Spinal cord (tissue), 10 donors: ENCODE data around the gene HSD3B1. TPM values are rescaled to one million over a fixed set of nuclear protein-coding genes. Genes with fewer than 3 reads are reported as not detected.
"Not testable (repeated sequence)": the region's sequence is repeated elsewhere in the genome, so short reads cannot be mapped to it uniquely, and the experiment has no call there.

ENCODE experiments used
- DNase-seq, 6 donors: peaks; one replicate each; pipeline versions ENCODE4 v3.0.0 to v3.0.0-alpha.2; 2013 to 2015; ENCODE audit warnings: low spot score in 6 of 6, low read depth in 4 of 6
- H3K27ac ChIP-seq: one replicate; pipeline ENCODE4 v1.5.1; 2013; ENCODE audit warnings: low read depth, low read length, control low read depth
- H3K27me3 ChIP-seq: one replicate; pipeline ENCODE4 v1.6.1; 2013; ENCODE audit warnings: low read length; ENCODE audit not compliant: control insufficient read depth, insufficient read depth
- H3K36me3 ChIP-seq: one replicate; pipeline ENCODE4 v1.6.1; 2013; ENCODE audit warnings: low read length; ENCODE audit not compliant: control insufficient read depth, insufficient read depth
- H3K4me1 ChIP-seq: one replicate; pipeline ENCODE4 v1.6.1; 2013; ENCODE audit warnings: low read length; ENCODE audit not compliant: control insufficient read depth, insufficient read depth
- H3K4me3 ChIP-seq: one replicate; pipeline ENCODE4 v1.5.1; 2013; ENCODE audit warnings: low read depth, low read length, control low read depth
- H3K9me3 ChIP-seq: one replicate; pipeline ENCODE4 v1.6.1; 2013; ENCODE audit warnings: low read length; ENCODE audit not compliant: control insufficient read depth, insufficient read depth
- WGBS: methylation state at CpG from one replicate; pipeline ENCODE4 v1.1.5; 2013; ENCODE audit warnings: missing lambda C conversion rate; ENCODE audit not compliant: insufficient coverage; 5-methylcytosine and 5-hydroxymethylcytosine counted together
- polyA plus RNA-seq, 2 donors: library from polyadenylated mRNA; unstranded; fragments of 120-200 nt; gene quantifications; one replicate each; pipeline ENCODE4 v1.2.1, GENCODE V29; 2013; ENCODE audit not compliant: insufficient read length in 2 of 2
- total RNA-seq, 2 donors: library from RNA; depleted of rRNA in 1 of 2; stranded (reverse); fragments of 120-200 nt in 1 of 2; fragments of >200 nt in 1 of 2; gene quantifications; one replicate each; pipeline versions ENCODE4 v1.2.3 to v1.2.4, GENCODE V29; 2013 to 2014
- donor health status: healthy.

Gene HSD3B1
- total and polyA plus RNA-seq, 4 donors, result 0.61 to 1.3 (median 0.90) TPM; not detected in 1

DNA sequence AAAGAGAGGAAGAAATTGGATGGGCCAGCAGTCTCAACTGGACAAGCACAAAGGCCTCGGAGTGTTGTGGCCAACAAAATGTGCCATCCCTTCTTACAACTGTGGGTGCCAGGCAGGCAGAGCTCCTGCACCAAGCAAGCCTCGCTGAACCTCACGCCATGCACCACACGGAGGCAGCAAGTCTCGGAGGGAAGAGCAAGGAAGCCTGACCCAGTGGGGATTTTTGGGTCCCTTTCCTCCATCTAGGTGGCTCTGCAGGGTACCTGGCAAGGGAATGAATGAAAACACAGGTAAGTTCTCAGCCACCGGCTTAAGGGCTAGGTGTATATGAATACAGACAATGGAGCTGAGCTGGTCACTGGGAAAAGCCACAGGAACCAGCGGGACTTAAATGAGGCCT lies 40.8 kb downstream of the HSD3B1 start:
- Histone ChIP-seq H3K36me3 (no peaks in the 10 kb centered on the region), H3K27ac (no peak overlapping the region), H3K9me3 (no peaks in the 10 kb centered on the region), H3K27me3 (no peaks in the 10 kb centered on the region), H3K4me3 (no peak overlapping the region), H3K4me1 (no peaks in the 10 kb centered on the region)
- WGBS, result 87% methylated on average over 7 of the region's 7 CpGs
- DNase-seq, result no peak

DNA sequence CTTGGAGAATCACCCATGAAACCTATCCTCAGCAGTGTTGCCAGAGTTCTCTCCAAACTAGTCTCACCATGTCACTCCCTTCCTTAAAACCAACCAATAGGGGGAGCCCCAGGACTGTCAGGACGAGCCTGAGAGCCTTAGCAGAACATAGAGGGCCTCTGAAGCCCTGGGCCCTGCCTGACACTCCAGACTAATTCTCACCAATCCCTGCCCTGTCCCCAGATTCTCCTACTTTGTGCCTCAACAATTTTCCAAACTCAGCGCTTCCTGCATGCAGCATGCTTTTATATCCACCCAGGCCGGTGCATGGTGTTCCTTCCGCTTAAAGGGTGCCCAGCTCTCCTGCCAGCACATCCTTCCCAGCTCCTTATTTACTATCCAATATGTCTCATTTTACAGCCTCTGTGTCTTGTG lies 42.7 kb downstream of the HSD3B1 start:
- no peaks in the 10 kb centered on the region for H3K27me3 ChIP-seq

GRCh38 chr1:119550381-119550780 lies 43.4 kb downstream of the HSD3B1 start:
- no peak overlapping the region for H3K27ac ChIP-seq
- H3K4me1 ChIP-seq, result peaks cover 4% of the 10 kb centered on the region
- H3K27me3 ChIP-seq, result no peaks in the 10 kb centered on the region
- H3K9me3 ChIP-seq, result no peaks in the 10 kb centered on the region
- H3K36me3 ChIP-seq, result no peaks in the 10 kb centered on the region
- WGBS, result 100% methylated on average over 2 of the region's 2 CpGs
- DNase-seq, result peak in 1 of 6 donors; percentile 19
- H3K4me3 ChIP-seq, result no peak overlapping the region

More for the DNA sequence above, 42.7 kb downstream of the HSD3B1 start:
- peak; percentile 5 to 81 (median 38) for DNase-seq
- WGBS, result 54% methylated on average over 4 of the region's 4 CpGs
- no peak overlapping the region for H3K27ac ChIP-seq
- peaks cover 4% of the 10 kb centered on the region for H3K4me1 ChIP-seq
- no peaks in the 10 kb centered on the region for H3K36me3 ChIP-seq
- H3K9me3 ChIP-seq, result no peaks in the 10 kb centered on the region
- no peak overlapping the region for H3K4me3 ChIP-seq

DNA sequence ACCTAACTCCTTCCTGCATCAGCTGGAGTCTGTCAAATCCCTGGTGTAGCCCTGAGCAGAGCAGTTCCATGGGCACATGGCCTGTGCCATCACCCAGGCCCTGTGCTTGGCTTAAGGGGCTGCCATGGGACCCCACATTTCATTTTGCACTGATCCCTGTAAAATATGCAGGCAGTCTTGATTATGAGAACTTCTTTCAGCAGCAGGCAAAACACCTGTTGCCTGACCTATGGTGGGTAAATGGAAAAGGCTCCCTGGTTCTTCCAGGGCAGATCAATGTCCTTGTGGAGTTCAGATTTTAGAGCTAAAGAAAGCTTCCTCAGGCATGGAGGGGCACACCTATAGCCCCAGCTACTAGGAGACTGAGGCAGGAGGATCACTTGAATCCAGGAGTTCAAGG lies 44.2 kb downstream of the HSD3B1 start:
- Histone ChIP-seq H3K9me3 (no peaks in the 10 kb centered on the region), H3K4me3 (no peak overlapping the region), H3K27ac (no peak overlapping the region), H3K36me3 (no peaks in the 10 kb centered on the region), H3K4me1 (peaks cover 4% of the 10 kb centered on the region), H3K27me3 (no peaks in the 10 kb centered on the region)
- no peak for DNase-seq

DNA sequence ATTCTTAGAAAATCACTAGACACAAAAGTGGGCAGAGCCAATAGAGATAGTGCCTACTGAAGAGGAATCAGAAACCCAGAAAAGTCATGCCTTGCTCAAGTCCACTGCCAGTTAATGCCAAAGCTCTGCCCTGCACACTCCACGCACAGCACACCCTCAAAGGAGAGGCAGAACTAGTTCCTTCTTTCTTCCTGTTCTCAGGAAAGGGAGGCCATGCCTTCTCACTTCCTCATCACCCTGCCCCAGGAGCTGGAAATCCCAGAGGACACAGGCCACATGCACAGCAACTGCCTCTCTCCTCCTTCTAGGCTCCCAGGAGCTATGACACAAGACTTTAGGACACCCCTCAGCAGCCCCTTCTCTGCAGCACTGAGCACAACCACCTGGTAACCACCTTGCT lies 45.6 kb downstream of the HSD3B1 start:
- H3K4me3 ChIP-seq, DNase-seq, H3K27me3 ChIP-seq, H3K4me1 ChIP-seq, H3K9me3 ChIP-seq, H3K36me3 ChIP-seq, H3K27ac ChIP-seq: not testable (repeated sequence)
- no CpG with 5 or more reads among the region's 1 CpG for WGBS

- WGBS, result 38% methylated on average over 1 of the region's 1 CpG
- H3K27ac ChIP-seq, result peak overlapping the region; percentile 25
- not testable (repeated sequence) for H3K4me3 ChIP-seq, H3K27me3 ChIP-seq, H3K9me3 ChIP-seq, H3K36me3 ChIP-seq, DNase-seq, H3K4me1 ChIP-seq
Observed at GRCh38 chr1:119553302-119554071, 46.5 kb downstream of the HSD3B1 start.

- H3K9me3 ChIP-seq, result no peaks in the 10 kb centered on the region
- H3K4me1 ChIP-seq, result peaks cover 4% of the 10 kb centered on the region
- no peaks in the 10 kb centered on the region for H3K27me3 ChIP-seq
- no peak overlapping the region for H3K4me3 ChIP-seq
- peak overlapping the region; percentile 25 for H3K27ac ChIP-seq
- no peaks in the 10 kb centered on the region for H3K36me3 ChIP-seq
- DNase-seq, result peak; percentile 19 to 87 (median 28)
Observed at GRCh38 chr1:119554183-119554582, 47.2 kb downstream of the HSD3B1 start.

DNA sequence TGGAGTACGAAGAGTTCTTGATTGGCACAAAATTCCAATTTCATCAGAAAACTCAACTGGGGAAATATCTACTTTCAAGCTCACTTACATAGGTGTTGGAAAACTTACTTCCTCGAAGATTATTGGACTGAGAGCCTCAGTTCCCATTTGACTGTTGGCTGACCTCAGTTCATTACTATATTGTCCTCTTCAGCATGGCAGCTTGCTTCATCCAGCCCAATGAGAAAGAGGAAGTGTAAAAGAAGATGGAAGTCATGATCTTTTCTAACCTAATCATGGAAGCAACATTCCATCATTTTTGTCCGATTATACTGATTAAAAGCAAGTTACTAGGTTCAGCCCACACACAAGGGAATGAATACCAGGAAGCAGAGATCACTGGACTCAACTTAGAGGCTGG lies 49.4 kb downstream of the HSD3B1 start:
- no CpG with 5 or more reads among the region's 3 CpGs for WGBS
- H3K4me1 ChIP-seq, result peaks cover 4% of the 10 kb centered on the region
- no peak overlapping the region for H3K4me3 ChIP-seq
- no peaks in the 10 kb centered on the region for H3K27me3 ChIP-seq
- H3K36me3 ChIP-seq, result no peaks in the 10 kb centered on the region
- H3K27ac ChIP-seq, result no peak overlapping the region
- no peak for DNase-seq
- H3K9me3 ChIP-seq, result no peaks in the 10 kb centered on the region

DNA sequence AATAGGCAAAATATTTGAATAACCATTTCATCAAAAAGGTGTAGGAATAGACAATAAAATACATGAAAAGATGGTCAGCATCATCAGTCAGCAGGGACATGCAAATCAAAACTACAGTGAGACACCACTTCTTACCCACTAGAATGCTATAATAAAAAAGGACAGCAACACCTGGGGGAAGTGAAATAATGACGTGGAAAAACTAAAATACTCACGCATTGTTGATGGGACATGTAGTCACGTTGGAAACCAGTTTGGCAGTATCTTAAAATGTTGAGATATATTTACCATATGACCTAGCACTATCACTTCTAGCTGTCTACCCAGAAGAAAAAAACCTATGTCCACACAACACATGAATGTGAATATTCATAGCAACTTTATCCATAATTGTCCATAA lies 53.4 kb downstream of the HSD3B1 start:
- H3K36me3 ChIP-seq, H3K4me3 ChIP-seq, DNase-seq, H3K27me3 ChIP-seq, H3K9me3 ChIP-seq, H3K27ac ChIP-seq, H3K4me1 ChIP-seq: not testable (repeated sequence)
- no CpG with 5 or more reads among the region's 3 CpGs for WGBS

DNA sequence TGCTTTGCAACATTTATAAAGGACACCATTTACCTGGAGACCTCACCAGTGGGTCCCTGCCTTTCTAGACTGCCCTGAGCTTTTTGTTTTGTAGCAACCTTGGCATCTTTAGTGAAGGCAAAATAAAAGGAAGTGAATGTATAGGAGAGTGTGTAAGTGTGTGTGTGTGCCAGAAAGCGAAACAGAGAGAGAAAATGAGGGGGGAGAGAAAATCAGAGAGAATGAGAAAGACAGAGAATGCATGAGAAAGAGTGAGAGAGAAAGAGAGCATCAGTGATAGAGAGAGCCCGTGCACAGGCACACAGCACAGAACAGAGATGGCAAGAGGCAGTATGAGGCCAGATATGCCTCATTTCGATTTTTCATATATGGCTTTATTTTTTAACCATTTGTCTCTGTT lies 57.5 kb downstream of the HSD3B1 start:
- Histone ChIP-seq H3K4me3 (no peak overlapping the region), H3K27ac (no peak overlapping the region), H3K4me1 (no peaks in the 10 kb centered on the region), H3K27me3 (no peaks in the 10 kb centered on the region), H3K9me3 (no peaks in the 10 kb centered on the region), H3K36me3 (no peaks in the 10 kb centered on the region)
- 88% methylated on average over 2 of the region's 3 CpGs for WGBS
- no peak for DNase-seq
